DMS153 (cell line): ENCODE measurements around the gene WDR49.

Source experiments
- DNase-seq: peaks from one replicate; lab custom pipeline; 2025; lab: John Stamatoyannopoulos, UW

WDR49 gene

GRCh38 chr3:167653760-167654159 is at the start of gene WDR49:
Gene WDR49 (minus strand): TSS chr3:167653942. CDS start chr3:167653425, 517 bp downstream.
- DNase-seq = peak; percentile 72

GRCh38 chr3:167700926-167701325 is 47.2 kb upstream of the WDR49 start:
- DNase-seq = no peak

GRCh38 chr3:167700046-167700445 is 46.3 kb upstream of the WDR49 start:
- DNase-seq = no peak

GRCh38 chr3:167694121-167694520 is 40.4 kb upstream of the WDR49 start:
- DNase-seq = no peak

GRCh38 chr3:167691366-167691765 is 37.6 kb upstream of the WDR49 start:
- no peak for DNase-seq

- peak; percentile 16 for DNase-seq
Observed at GRCh38 chr3:167684388-167684993, 30.7 kb upstream of the WDR49 start.

- no peak for DNase-seq
Observed at GRCh38 chr3:167679526-167679925, 25.8 kb upstream of the WDR49 start.

- no peak for DNase-seq
Observed at GRCh38 chr3:167675848-167676247, 22.1 kb upstream of the WDR49 start.

GRCh38 chr3:167673221-167673620 is 19.5 kb upstream of the WDR49 start:
- no peak for DNase-seq

- DNase-seq = no peak
Observed at GRCh38 chr3:167671878-167672427, 18.2 kb upstream of the WDR49 start.

- no peak for DNase-seq
Observed at GRCh38 chr3:167669699-167670098, 16.0 kb upstream of the WDR49 start.

- DNase-seq = no peak
Observed at GRCh38 chr3:167668651-167669050, 14.9 kb upstream of the WDR49 start.

- no peak for DNase-seq
Observed at GRCh38 chr3:167666563-167666962, 12.8 kb upstream of the WDR49 start.

GRCh38 chr3:167662919-167663400 is 9.2 kb upstream of the WDR49 start:
- DNase-seq = no peak

GRCh38 chr3:167657684-167658225 is 4.0 kb upstream of the WDR49 start:
- no peak for DNase-seq

GRCh38 chr3:167656821-167657220 is 3.1 kb upstream of the WDR49 start:
- DNase-seq = no peak

- DNase-seq = peak; percentile 17
Observed at GRCh38 chr3:167653155-167653554, 587 bp downstream of the WDR49 start.

- DNase-seq = no peak
Observed at GRCh38 chr3:167651826-167652225, 1.9 kb downstream of the WDR49 start.

- no peak for DNase-seq
Observed at GRCh38 chr3:167650459-167650858, 3.3 kb downstream of the WDR49 start.

- no peak for DNase-seq
Observed at GRCh38 chr3:167649746-167650145, 4.0 kb downstream of the WDR49 start.

GRCh38 chr3:167644611-167645010 is 9.1 kb downstream of the WDR49 start:
- DNase-seq = no peak

GRCh38 chr3:167631471-167631870 is 22.3 kb downstream of the WDR49 start:
- no peak for DNase-seq

GRCh38 chr3:167626490-167626889 is 27.3 kb downstream of the WDR49 start:
- DNase-seq = no peak

- no peak for DNase-seq
Observed at GRCh38 chr3:167615030-167615429, 38.7 kb downstream of the WDR49 start.
